ENCODE data around the gene NIFK.
"Not testable (repeated sequence)": the region's sequence is repeated elsewhere in the genome, so short reads cannot be mapped to it uniquely, and the experiment has no call there.

Gene NIFK

GRCh38 chr2:121694398-121695170 is 42.1 kb downstream of the NIFK start:
- DNase-seq = no peak

- DNase-seq = not testable (repeated sequence)
Measured at GRCh38 chr2:121690572-121690971, 46.1 kb downstream of the NIFK start.

GRCh38 chr2:121690095-121690494 is 46.6 kb downstream of the NIFK start:
- no peak for DNase-seq

- no peak for DNase-seq
Measured at GRCh38 chr2:121689356-121689755, 47.3 kb downstream of the NIFK start.

- no peak for DNase-seq
Measured at GRCh38 chr2:121688820-121689219, 47.9 kb downstream of the NIFK start.

GRCh38 chr2:121686902-121687301 is 49.8 kb downstream of the NIFK start:
- DNase-seq = no peak

- DNase-seq = no peak
Measured at GRCh38 chr2:121686218-121686617, 50.5 kb downstream of the NIFK start.

- DNase-seq = no peak
Measured at GRCh38 chr2:121682396-121683298, 54.0 kb downstream of the NIFK start.

GRCh38 chr2:121677855-121678254 is 58.8 kb downstream of the NIFK start:
- no peak for DNase-seq
